Measurements from ENCODE around the gene LDLRAD4.

DNA sequence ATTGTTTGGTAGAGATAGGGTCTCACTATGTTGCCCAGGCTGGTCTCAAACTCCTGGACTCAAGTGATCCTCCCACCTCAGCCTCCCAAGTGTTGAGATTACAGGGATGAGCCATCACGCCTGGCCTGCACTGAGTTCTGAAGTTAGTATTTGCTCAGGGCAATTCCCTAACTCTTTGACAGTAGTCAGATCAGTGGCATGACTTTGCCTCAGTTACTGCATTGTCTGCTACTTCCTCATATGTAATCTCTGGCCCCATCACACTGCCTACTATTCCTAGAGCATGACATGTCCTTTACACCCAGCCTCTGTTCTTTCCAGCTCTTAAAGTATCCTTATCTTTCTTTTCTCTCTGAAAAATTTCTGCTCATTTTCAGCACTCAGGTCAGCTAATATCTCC is 193.5 kb downstream of the LDLRAD4 start:
- TF ChIP-seq CTCF (IDR thresholded peaks at IDR 0.05; ENCODE audit: insufficient read depth, low read length) (no peak), SPI1 (IDR thresholded peaks at IDR 0.05; ENCODE audit: borderline replicate concordance, low read depth) (no peak), POLR2AphosphoS5 (IDR thresholded peaks at IDR 0.05; ENCODE audit: low read depth) (no peak)

All from HL-60 (cell line).